Adrenal gland (tissue), 5 donors: ENCODE measurements around the gene RNF217.

Experiments used
- CTCF ChIP-seq, 6 experiments: fragments of 450-650 bp in 4 of 6; fragments of 200-600 bp in 2 of 6; sonication (generic) in 1 of 6; IDR thresholded peaks; 1 replicate in 5 of 6; 2 replicates in 1 of 6; pipeline versions ENCODE4 v1.5.1 to v1.8.0; 2016 to 2021; ENCODE audit warnings: antibody characterized with exemption in 6 of 6, mild to moderate bottlenecking in 2 of 6, moderate library complexity in 1 of 6
- POLR2A ChIP-seq, 2 donors: fragments of 450-650 bp; IDR thresholded peaks; one replicate each; pipeline ENCODE4 v1.6.1; 2017; ENCODE audit warnings: antibody characterized with exemption in 2 of 2, mild to moderate bottlenecking in 2 of 2, moderate library complexity in 1 of 2
- donor health status: DM: no; HTN: no; CAD: no.

GRCh38 chr6:125030969-125031368 is 68.7 kb downstream of the RNF217 start:
- TF ChIP-seq CTCF (IDR thresholded peaks at IDR 0.05) (no peak), POLR2A (IDR thresholded peaks at IDR 0.05) (no peak)
